HG02870 (cell line): ENCODE data around the gene KIRREL3.
A peak's percentile ranks its signal among the peaks of the same experiment; 100 is the strongest.

Source experiments
- ATAC-seq: cut with Tn5 transposase; IDR thresholded peaks from one replicate; pipeline ENCODE4 v1.9.1; 2021; ENCODE audit warnings: mild to moderate bottlenecking, moderate library complexity; ENCODE audit not compliant: unreplicated experiment

The KIRREL3 gene

DNA sequence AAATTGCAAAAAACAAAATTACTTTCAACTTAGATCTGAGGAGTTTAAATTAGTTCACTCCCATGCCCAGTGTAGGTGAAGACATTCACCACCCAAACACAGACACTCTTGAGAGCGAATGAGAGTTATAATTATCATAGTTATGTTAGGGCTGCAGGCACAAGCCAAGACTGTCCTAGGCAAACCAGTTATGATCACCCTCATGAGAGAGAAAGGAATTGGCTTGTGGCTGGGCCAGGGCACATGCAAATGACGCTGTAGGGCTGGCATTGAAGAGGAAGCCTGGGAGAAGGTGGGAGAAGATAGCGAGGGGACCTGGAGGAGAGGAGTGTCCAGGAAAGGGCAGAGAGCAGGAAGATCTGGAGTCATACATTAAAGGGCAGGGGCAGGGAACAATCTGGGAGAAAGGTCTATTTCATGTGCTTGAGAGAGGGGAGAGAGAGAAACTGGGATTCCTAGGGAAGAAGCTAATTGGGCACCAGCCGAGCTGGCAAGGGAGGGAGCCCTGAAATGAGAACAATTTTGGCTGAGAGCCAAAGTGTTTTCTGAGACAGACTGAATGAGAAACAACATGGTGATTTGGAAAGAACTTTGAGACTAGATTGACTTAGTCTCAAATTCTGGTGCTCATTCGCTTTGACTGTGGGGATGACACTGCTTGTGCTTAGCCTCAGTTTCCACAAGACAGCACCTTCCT is 279.9 kb downstream of the KIRREL3 start:
- ATAC-seq = no peak

DNA sequence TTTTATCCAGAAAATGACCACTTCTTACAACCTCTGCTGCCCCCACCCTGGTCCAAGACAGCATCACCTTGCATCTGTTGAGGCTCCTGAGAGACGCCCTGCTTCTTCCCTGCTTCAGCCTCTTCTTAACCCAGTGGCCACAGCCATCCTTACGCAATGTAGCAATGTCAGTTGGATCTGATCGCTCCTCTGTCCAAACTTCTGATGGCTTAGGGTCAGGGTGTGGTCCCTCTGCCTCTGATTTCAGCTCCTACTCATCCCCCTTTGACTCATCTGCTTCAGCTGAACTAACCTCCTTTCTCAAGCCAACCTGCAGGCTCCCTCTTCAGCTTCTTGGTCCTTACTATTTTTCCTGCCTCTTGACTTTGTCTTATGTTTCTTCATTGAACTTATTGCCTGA is 280.8 kb downstream of the KIRREL3 start:
- no peak for ATAC-seq

DNA sequence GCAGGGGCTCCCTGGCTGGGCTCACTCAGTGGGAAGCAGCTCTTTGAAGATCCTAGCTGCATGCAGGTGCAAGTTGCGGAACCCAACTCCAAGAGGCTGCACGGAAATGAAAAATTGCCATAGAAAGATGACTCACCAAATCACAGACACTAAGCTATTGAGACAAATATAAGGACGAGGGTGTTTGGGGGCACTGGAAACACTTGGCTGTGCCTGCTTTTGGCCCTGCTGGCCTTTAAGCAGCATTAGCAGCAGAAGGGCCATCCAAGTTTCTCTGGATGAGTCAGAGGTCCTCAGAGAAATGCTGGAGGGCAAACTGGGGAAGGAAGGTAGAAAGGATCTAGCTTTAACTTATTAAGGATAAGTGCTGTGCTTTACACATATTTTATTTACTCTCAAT is 282.3 kb downstream of the KIRREL3 start:
- no peak for ATAC-seq

DNA sequence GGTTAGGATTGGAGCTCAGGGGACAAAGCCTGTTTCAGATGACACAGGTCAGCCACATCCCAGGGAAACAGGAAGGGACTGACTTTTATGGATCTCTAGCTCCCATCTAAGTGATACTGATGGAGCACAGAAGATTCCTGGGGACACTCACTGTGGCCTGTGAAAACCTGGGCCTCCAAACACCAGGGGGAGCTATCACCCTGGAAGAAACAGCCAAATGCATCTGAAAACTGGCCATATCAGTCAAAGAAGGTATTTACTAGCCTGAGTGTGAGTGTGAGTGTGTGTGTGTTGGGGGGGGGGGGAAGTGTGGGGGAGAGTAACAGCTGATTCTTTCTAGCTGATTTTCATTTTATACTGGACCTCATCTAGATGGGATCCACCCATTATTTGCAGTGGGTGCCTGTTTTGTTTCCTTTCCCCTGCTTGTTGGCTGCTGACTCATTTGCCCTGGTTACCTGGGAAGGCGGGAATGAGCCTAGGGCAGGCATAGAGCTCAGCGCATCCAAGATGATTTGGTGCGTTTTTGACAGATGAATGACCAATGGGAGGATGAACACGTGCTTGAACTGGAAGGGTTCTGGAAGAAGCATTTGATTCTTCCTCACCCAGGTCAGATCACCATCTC is 284.0 kb downstream of the KIRREL3 start:
- no peak for ATAC-seq

DNA sequence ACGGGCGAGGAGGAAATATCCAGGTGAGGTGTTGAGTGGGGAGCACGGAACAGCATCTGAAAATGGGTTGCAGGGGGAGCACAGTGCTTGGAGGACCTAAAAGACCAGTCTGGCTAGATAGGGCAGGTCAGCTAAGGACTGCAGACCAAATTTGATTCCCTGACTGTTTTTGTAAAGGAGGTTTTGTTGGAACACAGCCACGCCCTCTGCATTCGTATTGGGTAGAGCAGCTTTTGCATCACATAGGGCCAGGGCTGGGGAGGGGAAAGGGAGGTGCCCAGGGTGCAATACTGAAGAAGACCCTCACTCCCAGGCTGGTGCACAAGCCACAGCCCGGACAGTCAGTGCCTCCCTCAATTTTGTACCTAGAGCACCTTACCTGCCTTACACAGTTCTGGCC is 286.8 kb downstream of the KIRREL3 start:
- no peak for ATAC-seq

DNA sequence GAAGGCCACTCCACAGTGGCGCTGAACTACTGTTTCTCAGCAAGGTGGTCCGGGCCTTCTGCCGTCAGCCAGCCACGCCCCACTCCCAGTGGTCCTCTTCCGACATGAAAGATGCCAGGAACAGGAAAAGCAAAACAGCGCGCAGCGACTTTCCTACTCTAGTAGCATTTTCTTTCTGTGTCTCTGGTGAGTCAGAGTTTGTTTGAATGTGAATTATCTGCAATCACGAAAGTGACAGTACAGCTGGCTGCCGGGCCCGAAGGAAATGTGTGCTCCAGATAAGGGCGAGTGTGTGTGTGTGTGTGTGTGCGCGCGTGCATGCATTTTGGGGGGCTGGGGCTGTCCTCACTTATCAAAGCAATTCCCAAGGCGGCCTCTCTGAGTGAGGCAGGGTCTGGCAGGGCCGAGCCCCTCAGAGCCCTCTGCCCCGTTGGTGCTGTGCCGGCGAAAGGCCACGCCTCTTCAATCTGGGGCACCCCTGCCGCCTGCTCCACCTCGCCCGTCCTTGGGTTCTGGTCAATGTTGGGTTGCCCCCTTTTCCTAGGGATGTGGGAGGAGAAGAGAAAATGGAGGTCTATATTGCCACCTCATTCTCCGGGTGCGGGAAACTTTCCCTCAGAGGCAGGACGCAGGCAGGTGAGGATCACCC is 288.5 kb downstream of the KIRREL3 start:
- no peak for ATAC-seq

DNA sequence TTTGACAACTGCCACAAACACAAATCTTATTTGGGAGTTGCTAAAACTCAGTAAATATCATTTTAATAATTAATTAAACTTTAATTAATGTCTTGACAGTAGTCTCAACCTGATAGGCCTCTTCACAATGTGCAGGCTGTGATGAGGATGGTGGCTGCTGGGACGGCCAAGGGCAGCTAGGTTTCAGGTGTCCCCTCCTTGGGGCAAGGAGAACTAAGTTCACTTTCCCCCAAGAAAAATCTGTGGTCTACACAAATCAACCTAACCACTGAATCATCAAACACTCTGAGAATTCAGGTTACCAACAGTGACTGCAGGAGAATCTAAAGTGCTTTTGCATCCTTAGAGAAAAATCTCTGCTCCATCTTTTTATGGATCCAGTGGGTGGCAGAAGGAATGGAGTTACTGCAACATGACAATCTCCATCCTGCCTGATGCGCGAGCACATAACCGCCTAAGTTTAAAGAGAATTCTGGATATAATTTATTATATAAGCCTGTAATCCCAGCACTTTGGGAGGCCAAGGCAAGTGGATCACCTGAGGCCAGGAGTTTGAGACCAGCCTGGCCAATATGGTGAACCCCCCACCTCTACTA is 289.7 kb downstream of the KIRREL3 start:
- no peak for ATAC-seq

DNA sequence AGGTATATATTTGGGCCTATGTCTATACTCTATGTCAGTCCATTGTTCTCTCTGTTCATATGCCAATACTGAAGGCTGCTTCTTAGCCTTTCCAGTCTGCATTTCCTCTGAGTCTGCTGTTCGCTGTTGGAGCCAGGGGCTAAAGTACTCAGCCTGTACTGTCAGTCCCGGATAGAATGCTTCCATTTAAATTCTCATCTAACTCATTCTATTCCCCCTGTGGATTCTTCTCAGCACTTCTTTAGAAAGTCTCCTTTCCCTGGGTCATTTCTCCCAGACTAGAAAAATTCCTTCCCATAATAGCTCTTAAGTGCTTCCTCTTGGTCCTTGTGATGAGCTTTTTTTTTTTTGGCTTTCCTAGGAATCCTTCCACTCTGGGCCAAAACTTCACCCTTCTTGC is 293.1 kb downstream of the KIRREL3 start:
- ATAC-seq = no peak

DNA sequence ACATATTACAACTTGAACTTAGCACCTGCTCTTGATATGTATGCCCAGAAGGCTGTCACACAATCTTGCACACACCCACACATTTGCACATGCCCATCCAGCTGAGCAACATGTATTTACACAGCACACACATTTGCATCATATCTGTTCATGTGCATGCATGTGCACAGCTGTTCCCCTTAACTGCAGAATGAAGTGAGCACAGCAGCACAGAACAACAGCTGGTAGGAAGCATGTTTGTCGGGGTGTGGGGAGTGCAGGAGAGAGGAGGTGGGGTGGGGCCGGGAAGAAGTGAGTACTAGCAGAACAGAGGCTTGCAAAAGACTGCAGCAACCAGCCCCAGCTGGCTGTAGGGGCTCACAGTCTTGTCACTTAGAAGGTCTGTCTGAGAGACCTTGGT is 296.5 kb downstream of the KIRREL3 start:
- ATAC-seq = no peak

DNA sequence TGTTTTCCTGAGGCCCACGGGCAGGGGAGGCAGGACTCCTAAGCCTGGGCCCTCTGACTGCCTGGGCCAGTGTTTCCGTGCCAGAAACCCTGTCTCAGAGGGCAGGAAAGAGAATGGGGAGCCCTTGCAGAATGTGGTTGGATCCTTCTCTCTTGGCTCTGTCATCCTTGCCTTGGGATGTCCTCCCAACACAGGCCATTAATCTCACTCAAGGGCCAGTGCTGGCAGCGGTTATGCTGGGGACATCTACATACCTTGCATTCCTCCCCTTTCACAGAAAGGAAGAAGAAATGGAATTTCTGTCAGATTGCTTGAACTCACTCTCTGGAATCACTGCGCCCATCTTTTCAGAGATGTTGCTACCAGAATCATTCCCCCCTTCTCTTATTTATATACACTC is 296.9 kb downstream of the KIRREL3 start:
- ATAC-seq = no peak

DNA sequence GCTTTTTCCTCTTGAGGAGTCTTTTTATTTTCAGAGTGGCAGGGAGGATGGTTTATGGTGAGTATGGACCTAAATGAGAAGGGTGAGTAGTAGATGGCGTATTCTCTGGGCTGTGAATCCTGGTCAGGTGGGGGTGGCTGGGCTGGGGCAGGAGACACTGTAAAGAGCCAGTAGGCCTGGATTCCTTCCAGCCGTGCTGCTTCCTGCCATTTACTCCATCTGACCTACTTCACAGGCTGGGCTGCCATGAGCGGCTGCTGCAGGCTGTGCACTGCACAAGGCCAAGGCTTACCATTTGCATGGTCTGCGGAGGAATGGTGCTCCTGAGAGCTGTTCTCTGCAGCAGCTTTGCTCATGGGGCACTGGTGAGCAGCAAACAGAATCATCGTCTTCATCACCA is 297.6 kb downstream of the KIRREL3 start:
- ATAC-seq = no peak

DNA sequence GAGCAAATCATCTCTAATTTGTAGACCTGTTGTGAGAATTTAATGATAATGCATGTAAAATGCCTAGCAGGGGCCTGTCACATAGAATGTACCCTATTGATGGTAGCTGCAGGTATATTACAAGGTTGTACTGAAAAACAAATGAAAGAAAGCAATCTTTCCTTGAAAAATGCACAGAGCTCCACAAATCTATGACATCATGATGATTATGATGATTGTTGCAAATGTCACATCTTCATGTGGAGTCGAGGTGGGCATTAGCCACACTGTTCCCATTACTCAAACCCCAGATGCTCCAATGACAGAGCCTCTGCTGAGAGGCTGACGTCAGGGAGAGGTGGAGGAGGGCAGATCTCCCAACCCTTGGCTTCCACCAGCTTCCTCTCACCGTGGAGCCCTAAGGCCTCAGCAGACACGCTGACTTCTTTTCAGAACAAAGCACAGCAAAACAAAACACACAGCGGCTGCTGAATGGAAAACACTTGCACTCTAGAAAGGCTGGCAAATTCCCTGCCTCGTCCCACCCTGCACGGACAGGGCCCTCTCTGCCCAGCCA is 298.3 kb downstream of the KIRREL3 start:
- ATAC-seq = no peak

DNA sequence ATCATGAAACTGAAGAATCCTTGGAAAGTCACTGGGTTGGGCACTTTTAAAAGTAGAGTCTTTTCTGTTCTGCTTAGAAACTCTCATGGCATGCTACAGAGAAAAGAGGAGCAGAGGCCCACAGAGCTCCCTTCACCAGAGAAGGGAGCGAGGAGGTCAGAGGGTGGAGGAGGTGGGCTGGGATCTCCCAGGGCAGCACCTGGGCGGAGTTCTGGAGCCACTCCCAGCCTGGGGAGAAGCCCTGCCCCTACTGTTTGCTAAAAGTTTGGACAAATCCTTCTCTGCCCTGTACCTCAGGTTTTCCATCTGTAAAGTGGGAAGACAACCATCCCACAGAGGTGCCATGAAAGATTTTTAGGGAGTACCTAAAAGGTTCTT is 299.1 kb downstream of the KIRREL3 start:
- no peak for ATAC-seq

DNA sequence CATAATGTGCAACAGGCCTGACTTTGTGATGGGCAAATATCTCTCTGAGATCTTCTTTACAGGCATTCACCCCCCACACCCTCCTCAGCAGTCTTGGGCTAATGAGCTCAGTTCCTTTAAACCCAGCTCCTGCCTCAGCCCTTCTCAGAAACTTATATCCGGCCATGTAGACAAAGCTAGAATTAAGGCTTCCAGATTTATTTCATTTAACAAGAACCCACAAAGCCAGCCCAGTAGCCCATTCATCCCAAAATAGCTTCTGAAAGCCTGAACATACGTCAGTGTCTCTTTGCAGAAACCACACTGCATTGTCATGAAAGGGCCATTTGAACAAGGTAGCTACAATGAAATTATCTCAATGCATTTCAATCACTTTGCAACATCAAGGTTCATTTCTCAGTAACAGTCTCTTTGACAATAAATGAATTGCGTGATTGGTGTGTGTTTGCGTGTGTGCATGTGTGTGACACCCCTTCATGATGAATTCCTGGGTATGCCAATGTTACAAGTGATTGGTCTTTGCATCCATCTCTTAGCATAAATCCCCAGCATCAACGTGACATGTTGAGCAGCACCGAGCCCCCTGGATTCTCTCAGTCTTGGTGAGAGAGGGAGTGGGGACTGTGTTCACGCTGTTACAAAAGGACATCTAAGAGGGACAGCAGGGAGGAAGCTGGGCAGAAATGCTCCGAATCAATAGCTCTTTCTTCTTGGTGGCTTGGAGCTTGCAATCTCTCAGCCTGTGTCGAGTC is 299.6 kb downstream of the KIRREL3 start:
- ATAC-seq = peak; percentile 58

DNA sequence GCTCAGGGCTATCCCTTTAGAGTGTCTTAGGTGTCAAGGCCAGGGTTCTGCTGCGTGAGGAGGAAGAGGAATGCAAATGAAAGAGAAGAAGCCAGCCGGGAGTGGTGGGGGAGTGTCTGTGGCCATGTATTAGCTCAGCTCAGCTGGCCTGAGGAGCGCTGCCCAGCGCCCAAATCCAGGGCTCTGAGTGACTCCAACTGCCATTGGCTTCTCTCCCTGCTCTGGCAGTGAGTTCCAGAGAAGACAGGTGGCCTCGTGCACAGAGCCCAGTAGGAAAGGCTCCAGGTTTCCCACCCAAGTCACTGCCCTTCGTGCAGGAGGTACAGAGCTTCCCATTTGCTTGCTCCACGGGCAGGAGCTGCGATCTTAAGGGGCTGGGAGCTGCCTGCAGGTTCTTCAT is 302.0 kb downstream of the KIRREL3 start:
- no peak for ATAC-seq

DNA sequence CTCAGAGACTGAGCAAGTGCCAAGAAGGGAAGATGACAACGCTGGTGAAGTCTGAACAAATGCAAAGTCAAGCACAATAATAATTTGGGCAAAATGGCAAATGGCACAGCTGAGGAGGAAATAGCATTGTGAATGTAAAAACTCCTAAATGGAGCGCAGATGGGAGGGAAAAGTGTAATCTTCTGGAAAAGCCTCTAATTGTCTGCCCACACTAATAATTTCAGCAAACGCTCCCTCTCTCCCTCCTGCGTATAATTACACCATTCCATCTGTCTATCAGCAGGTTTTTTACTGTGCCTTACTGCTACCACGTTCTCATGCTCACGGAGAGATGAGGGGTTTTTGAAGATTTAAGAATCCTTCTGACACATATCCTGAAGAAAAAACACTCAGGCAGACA is 302.6 kb downstream of the KIRREL3 start:
- no peak for ATAC-seq

DNA sequence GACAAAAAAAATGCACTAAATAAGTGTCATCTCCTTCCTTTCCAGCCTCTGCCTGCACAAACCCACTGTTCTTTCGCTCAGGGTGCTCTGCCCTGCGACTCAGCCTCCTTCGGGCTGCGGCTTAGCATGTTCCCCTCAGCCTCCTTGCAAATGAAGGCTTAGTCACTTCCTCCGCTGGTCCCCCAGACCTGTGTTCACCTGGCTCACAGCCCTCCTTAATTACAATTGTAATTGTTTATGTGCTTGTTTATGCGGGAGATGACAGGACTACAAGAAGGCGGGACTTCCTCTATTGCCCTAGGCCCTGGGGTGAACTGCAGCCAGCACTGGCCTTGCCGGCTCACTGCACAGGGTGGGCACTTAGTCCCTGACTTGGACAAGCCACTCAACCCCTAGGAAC is 303.6 kb downstream of the KIRREL3 start:
- ATAC-seq = no peak

DNA sequence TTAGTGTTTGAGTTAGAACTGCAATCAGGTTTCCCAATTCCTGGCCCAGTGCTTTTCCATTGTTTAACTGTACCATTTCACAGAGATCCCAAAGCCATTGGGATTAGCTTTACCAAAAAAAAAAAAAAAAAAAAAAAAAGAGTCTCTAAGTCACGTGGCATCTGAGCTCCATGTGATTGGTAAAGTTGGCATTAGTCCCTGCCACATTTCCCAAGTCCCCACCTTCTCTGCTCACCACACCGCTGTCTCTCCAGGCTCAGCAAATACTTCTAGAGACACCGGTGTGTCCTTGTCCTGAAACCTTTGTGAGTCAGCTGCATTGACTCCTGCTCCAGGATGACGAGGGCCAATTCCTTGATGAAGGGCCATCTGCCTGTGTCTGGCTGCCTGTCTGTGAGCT is 305.3 kb downstream of the KIRREL3 start:
- no peak for ATAC-seq

DNA sequence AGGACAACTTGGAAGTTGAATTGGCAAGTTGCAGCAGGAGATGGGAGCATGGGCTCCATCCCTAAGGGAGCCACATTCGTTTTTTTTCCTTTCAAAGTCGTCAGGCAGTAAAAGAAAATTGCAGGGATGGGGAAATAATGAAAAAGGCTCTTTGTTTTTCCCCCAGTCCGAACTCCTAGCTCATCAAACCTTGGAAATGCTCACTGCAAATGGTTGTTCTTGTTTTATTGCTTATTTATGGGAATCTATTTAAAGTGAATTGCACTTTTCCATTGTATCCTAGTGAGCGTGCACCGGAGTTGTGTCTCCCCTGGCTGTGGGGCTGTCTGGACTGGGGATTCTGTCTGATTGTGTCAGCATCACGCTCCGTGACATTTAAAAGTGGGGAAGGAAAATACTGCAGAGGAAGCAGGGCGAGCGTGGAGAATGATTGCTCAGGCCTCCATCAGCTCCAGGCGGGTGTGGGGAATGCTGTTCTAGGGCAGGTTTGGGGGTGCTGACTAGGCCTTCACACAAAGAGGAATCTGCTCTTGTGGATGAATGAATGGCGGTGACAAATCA is 306.4 kb downstream of the KIRREL3 start:
- no peak for ATAC-seq

DNA sequence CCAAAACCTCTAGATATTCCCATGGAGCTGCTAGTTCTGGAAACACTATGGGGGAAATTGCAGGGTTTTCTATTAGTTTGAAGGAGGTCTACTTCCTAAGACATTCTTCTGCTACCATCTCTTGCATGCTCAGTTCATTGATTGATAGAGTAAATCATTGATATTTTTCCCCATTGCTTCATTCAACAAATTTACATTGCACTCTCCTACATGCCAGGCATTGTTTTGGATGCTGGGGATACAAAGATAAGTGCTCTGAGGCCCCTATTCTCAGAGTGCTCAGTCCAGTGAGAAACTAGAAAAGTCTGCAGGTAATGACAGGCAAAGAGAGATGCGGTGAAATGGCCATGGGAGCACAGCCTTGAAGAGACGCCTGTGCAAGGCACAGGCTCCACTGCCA is 313.1 kb downstream of the KIRREL3 start:
- ATAC-seq = no peak

DNA sequence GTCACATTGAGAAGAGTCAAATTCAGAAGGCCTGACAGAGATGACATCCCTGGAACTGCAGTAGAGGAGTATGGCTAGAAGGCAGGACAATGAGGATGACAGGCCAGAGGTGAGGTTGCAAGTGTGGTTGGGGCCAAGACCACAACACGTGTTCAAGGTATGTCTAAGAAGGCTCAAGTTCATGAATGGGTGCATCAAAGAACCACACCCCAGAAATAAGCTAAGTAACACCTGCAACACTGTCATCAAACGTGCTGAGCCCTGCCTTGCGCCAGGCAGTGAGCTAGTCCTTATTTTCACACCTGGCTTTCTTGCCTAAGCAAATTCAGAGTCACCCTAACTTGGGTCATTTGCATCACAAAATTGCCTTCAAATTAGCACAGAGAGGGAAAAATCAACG is 313.6 kb downstream of the KIRREL3 start:
- no peak for ATAC-seq
